Hepatocyte (in vitro differentiated cells): ENCODE data around the gene MSMO1.

Experiments used
- CTCF ChIP-seq: fragments of 200-600 bp; sonication (generic); IDR thresholded peaks from 2 replicates; pipeline ENCODE4 v1.5.1; 2016; ENCODE audit warnings: antibody characterized with exemption, mild to moderate bottlenecking; ENCODE audit not compliant: poor library complexity
- EZH2 ChIP-seq: fragments of 200-600 bp; sonication (generic); IDR thresholded peaks from 2 replicates; pipeline ENCODE4 v1.6.1; 2016; ENCODE audit warnings: antibody characterized with exemption, mild to moderate bottlenecking, borderline replicate concordance
- EZH2phosphoT487 ChIP-seq: fragments of 200-600 bp; sonication (generic); IDR thresholded peaks from one replicate; pipeline ENCODE4 v1.6.1; 2018; ENCODE audit warnings: antibody characterized with exemption, mild to moderate bottlenecking, low read depth, moderate library complexity; ENCODE audit not compliant: unreplicated experiment, severe bottlenecking

- no peak for TF ChIP-seq CTCF
- TF ChIP-seq EZH2: no peak
- TF ChIP-seq EZH2phosphoT487: no peak
Measured at GRCh38 chr4:165288226-165288625, 39.2 kb upstream of the MSMO1 start.
